ENCODE results near the gene PRR33. TPM values are rescaled to one million over a fixed set of nuclear protein-coding genes. Genes with fewer than 3 reads are reported as not detected.
"Not testable (repeated sequence)": the region's sequence is repeated elsewhere in the genome, so short reads cannot be mapped to it uniquely, and the experiment has no call there.

PRR33 gene
- total RNA-seq, 1 donor from 2014 or later: not detected

DNA sequence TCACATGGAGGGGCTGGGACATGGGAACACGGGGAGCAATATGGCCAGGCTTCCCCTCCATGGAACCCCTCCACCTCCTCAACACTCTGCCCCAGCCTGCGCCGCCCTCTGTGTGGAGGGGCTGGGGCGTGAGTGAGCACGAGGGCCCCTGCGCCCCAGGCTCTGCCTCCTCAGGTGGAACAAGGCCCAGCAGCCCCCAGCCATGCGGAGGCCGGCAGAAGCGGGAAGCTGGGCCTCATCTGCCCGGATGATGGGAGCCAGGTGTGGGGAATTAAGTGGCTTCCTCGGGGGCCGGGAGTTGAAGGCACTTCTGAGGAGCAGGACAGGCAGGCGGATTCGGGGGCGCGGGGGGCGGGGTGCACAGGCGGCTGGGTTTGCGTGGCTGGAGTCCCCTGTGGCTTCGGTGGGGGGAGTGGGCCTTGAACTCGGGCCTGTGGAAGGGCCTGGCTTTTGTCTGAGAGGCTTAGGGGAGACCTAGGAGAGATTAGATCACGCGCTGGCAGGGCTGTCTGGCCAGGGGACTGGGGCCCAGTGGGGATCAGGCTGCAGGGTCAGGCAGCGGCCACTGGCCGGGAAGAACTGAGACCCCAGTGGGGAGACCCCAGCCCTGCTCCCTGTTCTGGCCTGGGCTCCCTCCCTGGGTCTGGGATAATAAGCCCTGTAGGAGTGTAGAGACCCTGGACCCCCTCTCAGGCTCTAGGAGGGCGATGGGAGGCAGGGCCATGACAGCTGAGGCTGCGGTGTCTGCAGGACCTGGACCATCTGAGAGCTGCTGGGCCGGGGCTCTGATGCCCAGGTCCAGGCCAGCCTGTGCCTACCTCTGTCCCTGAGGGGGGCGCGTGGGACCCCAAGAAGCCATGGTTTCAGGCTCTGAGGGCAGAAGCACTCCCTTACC, 13.3 kb downstream of the PRR33 start:
- H3K9me3 Mint-ChIP-seq (ENCODE audit: low read depth): no peaks in the 10 kb centered on the region
- H3K4me1 Mint-ChIP-seq (ENCODE audit: low read depth): peaks cover 36% of the 10 kb centered on the region
- H3K4me3 Mint-ChIP-seq (ENCODE audit: unreplicated experiment): no peak overlapping the region
- no peaks in the 10 kb centered on the region for H3K36me3 Mint-ChIP-seq (ENCODE audit: low read depth)
- peak overlapping the region; percentile 93 for H3K27ac Mint-ChIP-seq (ENCODE audit: unreplicated experiment)
- TF ChIP-seq, protein P1, sequence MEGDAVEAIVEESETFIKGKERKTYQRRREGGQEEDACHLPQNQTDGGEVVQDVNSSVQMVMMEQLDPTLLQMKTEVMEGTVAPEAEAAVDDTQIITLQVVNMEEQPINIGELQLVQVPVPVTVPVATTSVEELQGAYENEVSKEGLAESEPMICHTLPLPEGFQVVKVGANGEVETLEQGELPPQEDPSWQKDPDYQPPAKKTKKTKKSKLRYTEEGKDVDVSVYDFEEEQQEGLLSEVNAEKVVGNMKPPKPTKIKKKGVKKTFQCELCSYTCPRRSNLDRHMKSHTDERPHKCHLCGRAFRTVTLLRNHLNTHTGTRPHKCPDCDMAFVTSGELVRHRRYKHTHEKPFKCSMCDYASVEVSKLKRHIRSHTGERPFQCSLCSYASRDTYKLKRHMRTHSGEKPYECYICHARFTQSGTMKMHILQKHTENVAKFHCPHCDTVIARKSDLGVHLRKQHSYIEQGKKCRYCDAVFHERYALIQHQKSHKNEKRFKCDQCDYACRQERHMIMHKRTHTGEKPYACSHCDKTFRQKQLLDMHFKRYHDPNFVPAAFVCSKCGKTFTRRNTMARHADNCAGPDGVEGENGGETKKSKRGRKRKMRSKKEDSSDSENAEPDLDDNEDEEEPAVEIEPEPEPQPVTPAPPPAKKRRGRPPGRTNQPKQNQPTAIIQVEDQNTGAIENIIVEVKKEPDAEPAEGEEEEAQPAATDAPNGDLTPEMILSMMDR (IDR thresholded peaks at IDR 0.05): no peak
- peak; percentile 83 for DNase-seq (ENCODE audit: low spot score)
- no peaks in the 10 kb centered on the region for H3K27me3 Mint-ChIP-seq (ENCODE audit: low read depth)

DNA sequence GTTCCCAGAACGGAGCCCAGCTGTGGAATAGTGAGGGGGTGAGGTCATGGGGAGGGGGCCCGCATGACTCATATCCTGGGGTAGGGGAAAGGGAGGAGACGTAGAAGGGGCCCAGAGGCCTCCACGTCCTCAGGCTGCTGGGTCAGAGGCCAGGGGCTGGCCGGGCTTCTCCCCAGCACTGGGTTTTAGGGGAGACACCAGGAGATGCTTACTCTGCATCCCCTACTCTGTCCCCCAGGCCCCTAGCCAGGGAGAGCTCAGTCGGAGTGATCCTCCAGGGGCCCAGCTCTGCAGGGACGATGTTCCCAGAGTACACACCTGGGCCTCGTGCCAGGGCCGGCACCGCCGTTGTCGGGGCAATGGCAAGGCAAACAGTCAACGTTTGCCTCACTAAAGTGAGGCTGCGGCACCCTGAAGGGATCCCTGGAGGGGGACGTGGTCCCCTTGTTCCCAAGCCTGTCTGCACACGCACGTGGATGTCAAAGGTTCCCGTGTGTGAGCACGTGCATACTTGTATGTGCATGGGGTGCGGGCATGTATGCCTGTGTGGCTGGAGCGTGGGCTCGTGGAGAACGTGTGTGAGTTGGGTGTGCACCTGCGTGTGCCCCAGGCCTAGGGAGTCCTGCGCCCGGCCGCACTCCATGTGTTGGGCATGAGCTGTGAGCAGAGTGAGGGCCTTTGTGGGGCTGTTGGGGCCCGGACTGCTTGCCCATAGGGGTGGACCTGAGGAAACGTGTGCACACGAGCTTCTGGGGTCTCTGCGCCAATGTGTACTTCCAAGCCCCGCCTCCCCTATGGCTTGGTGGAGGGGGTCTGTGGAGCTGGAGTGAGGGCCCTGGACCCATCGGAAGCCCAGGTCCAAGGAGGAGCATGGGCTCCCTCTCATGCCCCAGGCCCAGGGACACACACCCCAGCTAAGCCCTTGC, 14.2 kb downstream of the PRR33 start:
- Mint-ChIP-seq H3K9me3 (ENCODE audit: low read depth) (no peaks in the 10 kb centered on the region), H3K4me1 (ENCODE audit: low read depth) (peaks cover 44% of the 10 kb centered on the region), H3K36me3 (ENCODE audit: low read depth) (no peaks in the 10 kb centered on the region), H3K27ac (ENCODE audit: unreplicated experiment) (peak overlapping the region; percentile 93), H3K27me3 (ENCODE audit: low read depth) (no peaks in the 10 kb centered on the region), H3K4me3 (ENCODE audit: unreplicated experiment) (no peak overlapping the region)
- TF ChIP-seq, protein P1 (IDR thresholded peaks at IDR 0.05): no peak
- DNase-seq (ENCODE audit: low spot score): peak; percentile 94

DNA sequence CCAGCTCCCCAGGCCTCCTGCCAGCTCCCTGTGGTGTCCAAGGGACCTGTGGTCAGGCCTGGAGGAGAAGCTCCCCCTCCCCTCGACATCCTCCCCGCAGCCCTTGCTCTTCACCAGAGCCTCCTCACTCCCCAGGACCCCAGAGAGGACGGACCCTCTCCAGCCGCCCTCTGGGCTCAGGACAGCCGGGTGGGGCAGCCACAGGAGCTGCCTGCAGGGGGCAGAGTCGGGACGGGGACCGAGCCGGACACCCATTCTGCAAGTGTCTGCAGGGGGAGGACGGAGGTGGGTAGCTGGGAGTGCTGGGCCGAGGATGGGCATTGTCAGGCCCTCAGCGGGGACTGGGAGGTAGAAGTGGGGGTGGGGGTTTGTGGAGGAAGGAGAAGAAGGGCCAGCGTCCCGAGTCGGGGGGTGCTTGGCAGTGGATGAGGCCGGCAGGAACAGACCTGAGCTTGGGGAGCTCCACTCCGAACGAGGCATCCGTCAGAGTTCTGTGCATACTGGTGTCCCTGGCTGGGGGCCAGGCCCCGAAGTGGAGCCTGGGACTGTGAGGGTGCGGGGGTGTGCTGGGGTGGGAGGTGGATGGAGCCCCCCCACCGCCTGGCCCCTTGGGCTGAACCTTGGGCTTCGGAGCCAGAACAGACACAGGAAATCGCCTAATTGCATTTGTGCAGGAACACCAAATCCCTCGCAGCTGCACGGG, 15.2 kb downstream of the PRR33 start:
- Mint-ChIP-seq H3K4me1 (ENCODE audit: low read depth) (peaks cover 49% of the 10 kb centered on the region), H3K27ac (ENCODE audit: unreplicated experiment) (peak overlapping the region; percentile 87), H3K4me3 (ENCODE audit: unreplicated experiment) (peak overlapping the region; percentile 31), H3K27me3 (ENCODE audit: low read depth) (no peaks in the 10 kb centered on the region), H3K9me3 (ENCODE audit: low read depth) (no peaks in the 10 kb centered on the region), H3K36me3 (ENCODE audit: low read depth) (no peaks in the 10 kb centered on the region)
- TF ChIP-seq, protein P1 (IDR thresholded peaks at IDR 0.05): peak; percentile 83
- peak; percentile 96 for DNase-seq (ENCODE audit: low spot score)

DNA sequence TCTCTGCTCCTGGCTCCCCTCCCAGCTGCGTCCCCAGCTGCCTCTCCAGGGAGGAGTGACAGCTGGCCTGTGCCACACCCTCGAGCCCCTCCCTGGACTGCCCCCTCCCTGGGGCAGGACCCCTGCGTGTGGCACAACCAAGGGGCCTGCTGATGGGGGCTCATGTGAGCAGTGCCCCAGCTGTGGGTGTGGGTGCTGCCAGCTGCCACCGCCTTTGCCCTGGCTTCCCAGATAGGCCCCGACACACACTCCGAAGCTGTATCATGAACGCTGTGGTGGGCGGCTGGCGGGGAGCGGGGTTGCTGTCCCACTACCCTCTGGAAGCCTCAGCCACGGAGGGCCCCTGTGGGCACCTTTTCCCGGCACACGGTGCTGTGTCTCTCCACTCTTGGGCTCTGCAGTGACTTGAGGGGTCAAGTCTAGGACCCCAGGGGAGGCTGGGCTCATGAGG, 15.8 kb downstream of the PRR33 start:
- peak; percentile 77 for DNase-seq (ENCODE audit: low spot score)
- not testable (repeated sequence) for H3K36me3 Mint-ChIP-seq (ENCODE audit: low read depth); H3K4me3 Mint-ChIP-seq (ENCODE audit: unreplicated experiment); H3K9me3 Mint-ChIP-seq (ENCODE audit: low read depth); H3K27me3 Mint-ChIP-seq (ENCODE audit: low read depth)
- H3K27ac Mint-ChIP-seq (ENCODE audit: unreplicated experiment): peak overlapping the region; percentile 87
- H3K4me1 Mint-ChIP-seq (ENCODE audit: low read depth): peaks cover 51% of the 10 kb centered on the region

DNA sequence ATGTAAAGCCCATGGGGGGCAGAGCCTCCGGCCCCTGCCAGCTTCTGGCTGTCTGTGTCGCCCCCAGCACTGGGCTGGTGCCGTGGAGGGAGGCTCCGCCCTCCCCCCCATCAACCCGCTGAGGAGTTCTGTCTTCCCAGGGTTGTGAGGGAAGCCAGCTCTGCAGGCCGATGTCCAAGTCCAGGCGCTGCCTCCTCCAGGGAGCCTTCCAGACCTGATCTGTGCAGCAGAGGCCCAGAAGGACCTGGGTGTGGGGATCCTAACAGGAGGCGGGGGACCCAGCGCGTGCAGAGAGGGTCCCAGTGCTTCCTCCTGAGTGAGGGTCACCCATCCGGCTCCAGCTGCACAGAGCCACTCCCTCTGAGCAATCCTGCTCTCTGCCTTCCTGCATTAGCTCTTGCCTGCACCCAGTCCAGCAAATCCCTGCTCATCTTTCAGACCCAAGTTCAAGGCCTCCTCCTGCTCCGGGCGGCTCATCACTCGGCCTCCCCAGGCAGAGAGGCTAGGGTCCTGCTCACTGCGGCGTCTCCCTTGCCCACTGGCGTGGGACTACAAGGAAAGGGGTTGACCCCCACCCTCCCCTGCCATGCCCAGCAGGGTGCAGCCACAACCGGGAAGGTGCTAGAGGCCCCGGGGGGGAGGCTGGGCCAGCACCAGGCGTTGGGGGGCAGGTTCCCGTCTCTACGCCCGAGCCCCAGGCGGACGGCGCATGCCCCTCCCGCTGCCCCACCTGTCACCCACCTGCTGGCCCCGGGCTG, 16.4 kb downstream of the PRR33 start:
- Mint-ChIP-seq H3K9me3 (ENCODE audit: low read depth) (no peaks in the 10 kb centered on the region), H3K36me3 (ENCODE audit: low read depth) (no peaks in the 10 kb centered on the region), H3K27ac (ENCODE audit: unreplicated experiment) (peak overlapping the region; percentile 83), H3K4me1 (ENCODE audit: low read depth) (peaks cover 53% of the 10 kb centered on the region), H3K4me3 (ENCODE audit: unreplicated experiment) (no peak overlapping the region), H3K27me3 (ENCODE audit: low read depth) (no peaks in the 10 kb centered on the region)
- TF ChIP-seq, protein P1 (IDR thresholded peaks at IDR 0.05): no peak
- DNase-seq (ENCODE audit: low spot score): peak; percentile 94

DNA sequence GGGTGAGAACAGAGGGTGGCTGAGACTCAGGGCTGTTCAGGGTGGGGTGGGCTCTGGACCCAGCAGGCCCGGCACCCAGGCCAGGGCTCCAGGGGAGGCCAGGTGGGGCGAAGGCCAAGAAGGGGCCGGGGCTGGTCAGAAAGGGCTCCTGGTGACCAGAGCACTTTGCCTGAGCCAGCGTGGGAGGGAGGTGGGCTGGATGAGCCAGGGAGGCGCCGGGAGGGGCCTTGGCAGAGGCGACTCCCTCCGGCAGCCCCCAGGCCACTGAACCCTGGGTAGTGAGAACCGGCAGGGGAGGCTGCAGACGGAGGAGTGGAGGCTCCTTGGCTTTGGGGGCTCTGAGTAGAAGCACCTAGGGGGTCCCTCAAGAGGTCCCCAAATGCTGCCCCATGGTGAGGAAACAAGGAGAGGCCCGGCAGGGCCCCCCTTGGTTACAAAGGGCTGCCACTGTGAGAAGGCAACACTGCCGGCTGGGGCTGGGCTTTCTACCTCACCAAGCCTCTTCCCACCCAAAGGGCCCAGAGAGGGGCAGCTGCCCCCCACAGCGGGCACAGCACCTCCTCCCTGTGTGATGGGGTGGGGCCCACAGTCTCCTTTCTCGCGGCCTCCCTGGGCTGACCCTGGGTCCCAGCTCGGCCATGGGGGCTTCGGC, 17.1 kb downstream of the PRR33 start:
- not testable (repeated sequence) for H3K27ac Mint-ChIP-seq (ENCODE audit: unreplicated experiment); H3K27me3 Mint-ChIP-seq (ENCODE audit: low read depth); H3K4me3 Mint-ChIP-seq (ENCODE audit: unreplicated experiment); H3K36me3 Mint-ChIP-seq (ENCODE audit: low read depth); H3K9me3 Mint-ChIP-seq (ENCODE audit: low read depth)
- DNase-seq (ENCODE audit: low spot score): peak; percentile 75
- H3K4me1 Mint-ChIP-seq (ENCODE audit: low read depth): peaks cover 49% of the 10 kb centered on the region

DNA sequence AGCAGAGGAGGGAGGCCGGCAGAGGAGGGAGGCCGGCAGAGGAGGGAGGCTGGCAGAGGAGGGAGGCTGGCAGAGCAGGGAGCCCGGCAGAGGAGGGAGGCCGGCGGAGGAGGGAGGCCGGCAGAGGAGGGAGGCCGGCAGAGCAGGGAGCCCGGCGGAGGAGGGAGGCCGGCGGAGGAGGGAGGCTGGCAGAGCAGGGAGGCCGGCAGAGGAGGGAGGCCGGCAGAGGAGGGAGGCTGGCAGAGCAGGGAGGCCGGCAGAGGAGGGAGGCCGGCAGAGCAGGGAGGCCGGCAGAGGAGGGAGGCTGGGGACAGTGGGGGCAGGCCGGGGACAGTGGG, 17.9 kb downstream of the PRR33 start:
- peaks cover 54% of the 10 kb centered on the region for H3K4me1 Mint-ChIP-seq (ENCODE audit: low read depth)
- not testable (repeated sequence) for H3K4me3 Mint-ChIP-seq (ENCODE audit: unreplicated experiment); H3K9me3 Mint-ChIP-seq (ENCODE audit: low read depth); H3K27me3 Mint-ChIP-seq (ENCODE audit: low read depth); H3K27ac Mint-ChIP-seq (ENCODE audit: unreplicated experiment); H3K36me3 Mint-ChIP-seq (ENCODE audit: low read depth); DNase-seq (ENCODE audit: low spot score)
